ENCODE results near the gene HMGN3. TPM values are rescaled to one million over a fixed set of nuclear protein-coding genes. Genes with fewer than 3 reads are reported as not detected.

HMGN3 gene
- total RNA-seq, 2 experiments from 2014 or later = 97.5 to 105 TPM

DNA sequence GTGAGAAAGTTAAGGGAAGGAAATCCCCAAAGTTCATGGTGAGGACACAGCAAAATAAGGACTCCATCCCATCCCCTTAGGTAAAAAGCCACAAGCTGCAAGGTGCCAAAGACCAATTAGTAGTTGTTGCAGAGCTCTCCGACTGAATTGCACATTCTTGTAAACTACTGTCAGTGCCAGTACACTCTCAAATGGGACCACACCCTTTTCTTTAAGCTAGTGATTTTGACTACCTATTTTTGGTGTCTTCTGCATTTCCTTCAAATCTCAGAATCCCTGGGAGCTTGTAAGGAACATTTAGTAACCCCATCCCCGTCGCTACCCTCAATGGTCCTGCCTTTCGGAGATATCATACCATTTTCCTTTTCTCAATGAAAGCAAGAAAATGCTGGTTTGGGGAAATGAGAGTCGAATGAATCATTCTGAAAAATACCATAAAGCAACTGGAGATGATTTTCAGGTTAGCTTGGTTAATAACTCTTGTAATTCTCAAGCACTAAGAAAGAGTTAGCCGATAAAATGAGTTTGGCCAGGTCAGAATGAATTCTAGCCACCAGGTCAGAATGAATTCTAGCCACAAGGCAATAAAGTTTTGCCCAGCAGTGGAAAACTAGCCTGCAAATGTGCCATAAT lies 5.2 kb upstream of the HMGN3 start:
- POLR2A ChIA-PET = interaction anchor here (1.2 kb wide), 1 partner anchor 33 kb away, joined by 3 read pairs; no protein-coding TSS in a partner anchor
- Histone ChIP-seq H3K36me3 (ENCODE audit: insufficient read depth, low read length) (no peaks in the 10 kb centered on the region), H2AFZ (ENCODE audit: low read length) (no peak overlapping the region), H3K79me2 (ENCODE audit: insufficient read depth, low read depth, low read length) (no peaks in the 10 kb centered on the region), H3K9me2 (ENCODE audit: insufficient read depth, low read length) (no peaks in the 10 kb centered on the region), H3K4me1 (ENCODE audit: insufficient read depth, low read length, poor library complexity, severe bottlenecking) (peaks cover 5% of the 10 kb centered on the region), H3K9me3 (ENCODE audit: low read length) (peaks cover 8% of the 10 kb centered on the region; the same call in 1 of the 2 replicates), H3K4me2 (ENCODE audit: low read length) (no peak overlapping the region), H3K4me3 (ENCODE audit: low read depth, low read length, poor library complexity, severe bottlenecking) (no peak overlapping the region), H4K20me1 (ENCODE audit: insufficient read depth, low read length) (no peaks in the 10 kb centered on the region), H3K27ac (ENCODE audit: low read depth, low read length, poor library complexity, severe bottlenecking) (no peak overlapping the region)
- CTCF ChIA-PET (ENCODE audit: unreplicated experiment) = no interaction called here
- DNase-seq (ENCODE audit: low spot score) = no peak
- intact Hi-C loops (cut with micrococcal nuclease; ENCODE audit: unreplicated experiment) = no loop called here
- no peak for TF ChIP-seq EZH2phosphoT487 (IDR thresholded peaks at IDR 0.05; ENCODE audit: borderline replicate concordance, low read depth, low read length)
- TF ChIP-seq, protein P1, sequence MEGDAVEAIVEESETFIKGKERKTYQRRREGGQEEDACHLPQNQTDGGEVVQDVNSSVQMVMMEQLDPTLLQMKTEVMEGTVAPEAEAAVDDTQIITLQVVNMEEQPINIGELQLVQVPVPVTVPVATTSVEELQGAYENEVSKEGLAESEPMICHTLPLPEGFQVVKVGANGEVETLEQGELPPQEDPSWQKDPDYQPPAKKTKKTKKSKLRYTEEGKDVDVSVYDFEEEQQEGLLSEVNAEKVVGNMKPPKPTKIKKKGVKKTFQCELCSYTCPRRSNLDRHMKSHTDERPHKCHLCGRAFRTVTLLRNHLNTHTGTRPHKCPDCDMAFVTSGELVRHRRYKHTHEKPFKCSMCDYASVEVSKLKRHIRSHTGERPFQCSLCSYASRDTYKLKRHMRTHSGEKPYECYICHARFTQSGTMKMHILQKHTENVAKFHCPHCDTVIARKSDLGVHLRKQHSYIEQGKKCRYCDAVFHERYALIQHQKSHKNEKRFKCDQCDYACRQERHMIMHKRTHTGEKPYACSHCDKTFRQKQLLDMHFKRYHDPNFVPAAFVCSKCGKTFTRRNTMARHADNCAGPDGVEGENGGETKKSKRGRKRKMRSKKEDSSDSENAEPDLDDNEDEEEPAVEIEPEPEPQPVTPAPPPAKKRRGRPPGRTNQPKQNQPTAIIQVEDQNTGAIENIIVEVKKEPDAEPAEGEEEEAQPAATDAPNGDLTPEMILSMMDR (conservative IDR thresholded peaks at IDR 0.05; ENCODE audit: low read length) = no peak
- no TSS peak for BruUV-seq (replicated peaks)

DNA sequence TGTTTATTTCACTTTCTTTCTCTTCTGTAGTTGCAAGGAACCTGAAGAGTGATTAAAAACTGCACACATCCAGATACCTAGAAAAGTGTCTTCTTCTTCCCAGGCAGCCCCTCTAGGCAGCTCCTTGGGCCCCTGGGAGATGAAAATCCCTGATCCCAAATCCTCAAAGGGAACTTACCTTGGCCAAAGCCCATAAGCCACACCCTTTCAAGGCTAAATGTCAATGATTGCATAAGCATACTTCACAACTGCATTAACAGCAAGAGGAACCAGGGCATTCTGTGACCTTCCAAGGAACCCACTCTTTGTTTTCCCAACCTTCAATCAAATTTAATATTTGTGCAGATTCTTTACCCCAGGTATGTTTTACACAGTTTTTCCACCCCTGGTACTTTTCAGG lies 4.4 kb upstream of the HMGN3 start:
- H3K36me3 ChIP-seq (ENCODE audit: insufficient read depth, low read length) = no peaks in the 10 kb centered on the region
- H3K4me3 ChIP-seq (ENCODE audit: low read depth, low read length, poor library complexity, severe bottlenecking) = no peak overlapping the region
- intact Hi-C loops (cut with micrococcal nuclease; ENCODE audit: unreplicated experiment) = no loop called here
- BruUV-seq (replicated peaks) = no TSS peak
- no peak overlapping the region for H3K4me2 ChIP-seq (ENCODE audit: low read length)
- DNase-seq (ENCODE audit: low spot score) = no peak
- no peak overlapping the region for H3K27ac ChIP-seq (ENCODE audit: low read depth, low read length, poor library complexity, severe bottlenecking)
- H3K9me2 ChIP-seq (ENCODE audit: insufficient read depth, low read length) = no peaks in the 10 kb centered on the region
- TF ChIP-seq EZH2phosphoT487 (IDR thresholded peaks at IDR 0.05; ENCODE audit: borderline replicate concordance, low read depth, low read length) = no peak
- TF ChIP-seq, protein P1 (conservative IDR thresholded peaks at IDR 0.05; ENCODE audit: low read length) = no peak
- H4K20me1 ChIP-seq (ENCODE audit: insufficient read depth, low read length) = no peaks in the 10 kb centered on the region
- no peak overlapping the region for H2AFZ ChIP-seq (ENCODE audit: low read length)
- ChIA-PET CTCF (ENCODE audit: unreplicated experiment) (no interaction called here), POLR2A (no interaction called here)
- peaks cover 8% of the 10 kb centered on the region; the same call in 1 of the 2 replicates for H3K9me3 ChIP-seq (ENCODE audit: low read length)
- H3K4me1 ChIP-seq (ENCODE audit: insufficient read depth, low read length, poor library complexity, severe bottlenecking) = peaks cover 5% of the 10 kb centered on the region
- H3K79me2 ChIP-seq (ENCODE audit: insufficient read depth, low read depth, low read length) = no peaks in the 10 kb centered on the region; the same call in 1 of the 2 replicates

DNA sequence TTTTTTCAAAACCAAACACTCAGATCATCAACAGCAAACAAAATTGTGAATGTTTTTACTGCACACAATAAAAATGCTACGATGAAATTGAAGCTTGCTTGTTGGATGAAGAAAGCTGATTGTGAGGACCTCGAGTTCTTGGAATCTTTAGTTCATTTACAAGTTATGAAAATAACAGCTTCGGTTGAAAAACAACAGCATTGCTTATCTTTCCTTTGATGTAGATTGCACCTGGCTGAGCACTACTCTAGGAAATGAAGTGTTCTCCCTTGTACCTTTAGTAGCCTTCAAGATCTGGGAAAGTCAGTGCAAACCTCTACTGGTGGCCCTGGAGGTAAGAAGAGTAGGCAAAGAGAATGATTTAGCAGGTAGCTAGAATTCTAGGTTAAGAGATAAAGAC lies 2.2 kb upstream of the HMGN3 start:
- Histone ChIP-seq H3K4me3 (ENCODE audit: low read depth, low read length, poor library complexity, severe bottlenecking) (no peak overlapping the region), H3K79me2 (ENCODE audit: insufficient read depth, low read depth, low read length) (peaks cover 16% of the 10 kb centered on the region), H3K4me2 (ENCODE audit: low read length) (no peak overlapping the region), H4K20me1 (ENCODE audit: insufficient read depth, low read length) (0 out of 2 replicates have a peak, but pooled peaks cover 2% of the 10 kb centered on the region), H3K27ac (ENCODE audit: low read depth, low read length, poor library complexity, severe bottlenecking) (no peak overlapping the region), H3K36me3 (ENCODE audit: insufficient read depth, low read length) (no peaks in the 10 kb centered on the region), H2AFZ (ENCODE audit: low read length) (no peak overlapping the region), H3K4me1 (ENCODE audit: insufficient read depth, low read length, poor library complexity, severe bottlenecking) (peaks cover 22% of the 10 kb centered on the region), H3K9me2 (ENCODE audit: insufficient read depth, low read length) (no peaks in the 10 kb centered on the region), H3K9me3 (ENCODE audit: low read length) (peaks cover 8% of the 10 kb centered on the region; the same call in 1 of the 2 replicates)
- intact Hi-C loops (cut with micrococcal nuclease; ENCODE audit: unreplicated experiment) = no loop called here
- ChIA-PET CTCF (ENCODE audit: unreplicated experiment) (no interaction called here), POLR2A (interaction anchor here (0.6 to 1.5 kb wide), 5 partner anchors 10 to 159 kb away, joined by 3 to 4 read pairs (median 3); partner anchors contain the start of gene PHIP)
- no peak for DNase-seq (ENCODE audit: low spot score)
- TF ChIP-seq, protein P1 (conservative IDR thresholded peaks at IDR 0.05; ENCODE audit: low read length) = no peak
- no peak for TF ChIP-seq EZH2phosphoT487 (IDR thresholded peaks at IDR 0.05; ENCODE audit: borderline replicate concordance, low read depth, low read length)
- no TSS peak for BruUV-seq (replicated peaks)

Data from OCI-LY7 (cell line).